Endothelial cell of coronary artery (primary cell): Measurements from ENCODE around the gene SLN. TPM values are rescaled to one million over a fixed set of nuclear protein-coding genes. Genes with fewer than 3 reads are reported as not detected.

Source experiments
- total RNA-seq: library from RNA; depleted of rRNA; stranded (reverse); fragments of >200 nt; gene quantifications from 2 replicates; pipeline ENCODE4 v1.2.3, GENCODE V29; 2014

Gene SLN
- total RNA-seq = 0.09 TPM in 1 of 2 replicates, not detected in the other

GRCh38 chr11:107711861-107712755 lies at the start of gene SLN:
Gene SLN, minus strand, starts transcription at chr11:107712056.

Other genes with a start within 250 kb of the SLN start
- 6.9 and 11.9 TPM in 2 replicates for gene ALKBH8, start 146.3 kb downstream of the SLN start, total RNA-seq
- 0.09 and 2.6 TPM in 2 replicates for gene ELMOD1, start 120.9 kb downstream of the SLN start, total RNA-seq
- gene SLC35F2, start 146.7 kb upstream of the SLN start, total RNA-seq = 58.4 and 92.0 TPM in 2 replicates
- gene RAB39A, start 216.4 kb upstream of the SLN start, total RNA-seq = 0.09 TPM in 1 of 2 replicates, not detected in the other